Measurements from ENCODE around the gene USH1C.

- TF ChIP-seq EZH2 (IDR thresholded peaks at IDR 0.05), result no peak
- no peak for TF ChIP-seq POLR2AphosphoS5 (IDR thresholded peaks at IDR 0.05; ENCODE audit: borderline replicate concordance, low read depth, low read length)
These were observed 41.9 kb upstream of the USH1C start for GRCh38 chr11:17585911-17586695.
